Progenitor cell of endocrine pancreas (in vitro differentiated cells): ENCODE data around the gene SFI1. TPM values are rescaled to one million over a fixed set of nuclear protein-coding genes. Genes with fewer than 3 reads are reported as not detected.
"Not testable (repeated sequence)": the region's sequence is repeated elsewhere in the genome, so short reads cannot be mapped to it uniquely, and the experiment has no call there.

Experiments
- DNase-seq: peaks from one replicate; pipeline ENCODE4 v3.0.0; 2021; ENCODE audit warnings: low spot score; ENCODE audit not compliant: unreplicated experiment
- H3K27ac Mint-ChIP-seq: 2 replicates; pipeline ENCODE4 v1.8.0; 2021; ENCODE audit warnings: mild to moderate bottlenecking, moderate library complexity, mixed read lengths
- H3K27me3 Mint-ChIP-seq: 2 replicates; pipeline ENCODE4 v1.8.0; 2021; ENCODE audit warnings: mixed read lengths
- H3K36me3 Mint-ChIP-seq: 2 replicates; pipeline ENCODE4 v1.8.0; 2022; ENCODE audit warnings: mixed read lengths; ENCODE audit not compliant: insufficient read depth
- H3K4me1 Mint-ChIP-seq: 2 replicates; pipeline ENCODE4 v1.8.0; 2021; ENCODE audit warnings: low read depth, mixed read lengths
- H3K4me3 Mint-ChIP-seq: 2 replicates; pipeline ENCODE4 v1.8.0; 2021; ENCODE audit warnings: low read depth, mild to moderate bottlenecking, moderate library complexity, mixed read lengths
- H3K9me3 Mint-ChIP-seq: 2 replicates; pipeline ENCODE4 v1.8.0; 2021; ENCODE audit warnings: low read depth, mixed read lengths
- CTCF ChIP-seq: fragments of 200-600 bp; sonication (generic); IDR thresholded peaks from one replicate; pipeline ENCODE4 v1.5.0; 2021; ENCODE audit warnings: antibody characterized with exemption, mild to moderate bottlenecking; ENCODE audit not compliant: unreplicated experiment
- total RNA-seq: library from RNA; stranded (reverse); gene quantifications from 2 replicates; pipeline ENCODE4 v1.2.1, GENCODE V29; 2021

SFI1 gene
- total RNA-seq, 1 donor from 2014 or later = 66.3 TPM

GRCh38 chr22:31504282-31504681 is 7.9 kb downstream of the SFI1 start:
- Mint-ChIP-seq H3K4me1 (peaks cover 2% of the 10 kb centered on the region), H3K36me3 (peaks cover 12% of the 10 kb centered on the region), H3K27me3 (no peaks in the 10 kb centered on the region), H3K4me3 (no peak overlapping the region), H3K9me3 (peaks cover 7% of the 10 kb centered on the region), H3K27ac (no peak overlapping the region)
- TF ChIP-seq CTCF = no peak
- DNase-seq = no peak

GRCh38 chr22:31507517-31507916 is 11.2 kb downstream of the SFI1 start:
- not testable (repeated sequence) for H3K36me3 Mint-ChIP-seq, H3K27me3 Mint-ChIP-seq, H3K4me1 Mint-ChIP-seq, H3K4me3 Mint-ChIP-seq, H3K9me3 Mint-ChIP-seq, DNase-seq, H3K27ac Mint-ChIP-seq

DNA sequence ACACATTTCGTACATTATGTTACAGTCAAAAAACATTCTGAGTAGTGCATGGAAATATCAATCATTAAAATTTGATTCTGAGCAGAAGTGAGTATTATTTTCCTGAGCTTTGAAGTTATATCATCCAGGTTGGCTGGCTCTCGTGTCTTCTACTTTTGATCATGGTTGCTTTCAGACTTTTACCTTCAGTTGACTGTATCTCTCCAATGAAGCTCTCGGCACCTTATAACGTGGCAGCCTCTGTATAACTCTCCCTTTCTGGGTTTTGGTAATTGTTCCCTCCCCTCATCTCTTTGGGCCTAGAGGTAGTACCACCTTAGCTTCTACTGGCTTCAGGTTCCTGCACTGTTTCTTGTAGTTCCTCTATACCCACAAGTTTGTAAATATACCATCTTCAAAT is 12.2 kb downstream of the SFI1 start:
- no peaks in the 10 kb centered on the region for H3K4me1 Mint-ChIP-seq

DNA sequence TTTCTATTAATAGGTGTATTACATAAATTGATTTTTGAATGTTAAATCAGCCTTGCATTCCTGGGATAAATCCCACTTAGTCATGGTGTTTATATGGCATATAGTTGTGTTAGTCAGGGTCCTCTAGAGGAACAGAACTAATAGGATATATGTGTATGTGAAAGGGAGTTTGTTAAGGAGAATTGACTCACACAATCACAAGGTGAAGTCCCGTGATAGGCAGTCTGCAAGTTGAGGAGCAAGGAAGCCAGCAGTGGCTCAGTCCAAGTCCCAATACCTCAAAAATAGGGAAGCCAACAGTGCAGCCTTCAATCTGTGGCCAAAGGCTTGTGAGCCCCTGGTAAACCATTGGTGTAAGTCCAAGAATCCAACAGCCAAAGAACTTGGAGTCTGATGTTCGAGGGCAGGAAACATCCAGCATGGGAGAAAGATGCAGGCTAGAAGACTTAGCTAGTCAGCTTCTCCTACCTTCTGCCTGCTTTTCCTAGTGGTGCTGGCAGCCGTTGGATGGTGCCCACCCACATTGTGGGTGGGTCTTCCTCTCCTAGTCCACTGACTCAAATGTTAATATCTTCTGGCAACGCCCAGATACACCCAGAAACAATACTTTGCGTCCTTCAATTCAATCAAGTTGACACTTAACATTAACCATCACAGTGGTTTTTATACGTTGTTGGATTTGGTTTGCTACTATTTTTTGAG is 12.9 kb downstream of the SFI1 start:
- H3K4me1 Mint-ChIP-seq = no peaks in the 10 kb centered on the region
- H3K27ac Mint-ChIP-seq = no peak overlapping the region
- H3K4me3 Mint-ChIP-seq = no peak overlapping the region
- TF ChIP-seq CTCF = no peak
- H3K27me3 Mint-ChIP-seq = no peaks in the 10 kb centered on the region
- H3K9me3 Mint-ChIP-seq = peaks cover 7% of the 10 kb centered on the region
- peaks cover 10% of the 10 kb centered on the region for H3K36me3 Mint-ChIP-seq
- no peak for DNase-seq

More for the DNA sequence above, 12.2 kb downstream of the SFI1 start:
- Mint-ChIP-seq H3K9me3 (peaks cover 7% of the 10 kb centered on the region), H3K27me3 (no peaks in the 10 kb centered on the region), H3K4me3 (no peak overlapping the region), H3K27ac (no peak overlapping the region), H3K36me3 (peaks cover 10% of the 10 kb centered on the region)
- TF ChIP-seq CTCF = no peak
- DNase-seq = no peak

DNA sequence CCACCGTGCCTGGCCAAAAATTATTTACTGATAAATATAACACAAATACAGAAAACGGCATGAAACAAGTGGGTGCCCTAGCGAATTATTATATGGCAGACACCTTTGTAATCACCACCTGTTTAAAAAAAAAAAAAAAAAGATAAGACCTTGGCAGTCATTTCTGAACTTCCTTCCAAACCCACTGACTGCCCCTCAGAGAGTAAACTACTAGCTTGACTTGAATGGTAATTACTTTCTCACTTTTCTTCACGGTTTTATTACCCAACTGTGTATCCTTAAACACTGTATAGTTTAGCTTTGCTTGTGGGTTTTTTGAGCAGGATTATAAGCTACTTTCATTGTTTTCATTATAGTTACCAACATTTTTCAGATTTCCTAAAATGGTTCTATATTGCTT is 23.7 kb downstream of the SFI1 start:
- H3K36me3 Mint-ChIP-seq = peaks cover 4% of the 10 kb centered on the region
- H3K27ac Mint-ChIP-seq = no peak overlapping the region
- no peaks in the 10 kb centered on the region for H3K4me1 Mint-ChIP-seq
- DNase-seq = no peak
- no peak overlapping the region for H3K4me3 Mint-ChIP-seq
- TF ChIP-seq CTCF = no peak
- no peaks in the 10 kb centered on the region for H3K27me3 Mint-ChIP-seq
- no peaks in the 10 kb centered on the region for H3K9me3 Mint-ChIP-seq

DNA sequence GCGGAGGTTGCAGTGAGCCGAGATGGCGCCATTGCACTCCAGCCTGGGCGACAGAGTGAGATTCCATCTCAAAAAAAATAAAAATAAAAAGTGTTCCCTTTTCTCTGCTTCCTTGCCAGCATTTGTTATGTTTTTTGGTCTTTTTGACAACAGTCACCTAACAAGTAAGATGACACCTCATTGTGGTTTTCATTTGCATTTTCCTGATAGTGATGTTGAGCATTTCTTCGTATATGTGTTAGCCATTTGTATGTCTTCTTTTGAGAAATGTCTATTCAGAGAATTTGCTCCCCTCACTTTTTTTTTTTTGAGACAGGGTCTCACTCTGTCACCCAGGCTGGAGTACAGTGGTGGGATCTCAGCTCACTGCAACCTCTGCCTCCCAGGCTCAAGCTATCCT is 27.8 kb downstream of the SFI1 start:
- not testable (repeated sequence) for DNase-seq, H3K27ac Mint-ChIP-seq, H3K27me3 Mint-ChIP-seq, H3K36me3 Mint-ChIP-seq, H3K9me3 Mint-ChIP-seq, H3K4me1 Mint-ChIP-seq, H3K4me3 Mint-ChIP-seq
